ENCODE data around the gene COBLL1. TPM values are rescaled to one million over a fixed set of nuclear protein-coding genes. Genes with fewer than 3 reads are reported as not detected.

Gene COBLL1
- total RNA-seq, 6 experiments from 2014 or later: 38.1 to 133 (median 67.6) TPM

- Histone ChIP-seq H3K9me3 (no peaks in the 10 kb centered on the region), H3K27me3 (no peaks in the 10 kb centered on the region), H3K36me3 (no peaks in the 10 kb centered on the region), H3K4me3 (no peak overlapping the region), H3K4me1 (peaks cover 0 to 40% (median 0%) of the 10 kb centered on the region in 4 donors), H3K27ac (no peak overlapping the region)
- DNase-seq: no peak
- intact Hi-C loops (cut with DNase I): no loop called here
- TF ChIP-seq, protein P1, sequence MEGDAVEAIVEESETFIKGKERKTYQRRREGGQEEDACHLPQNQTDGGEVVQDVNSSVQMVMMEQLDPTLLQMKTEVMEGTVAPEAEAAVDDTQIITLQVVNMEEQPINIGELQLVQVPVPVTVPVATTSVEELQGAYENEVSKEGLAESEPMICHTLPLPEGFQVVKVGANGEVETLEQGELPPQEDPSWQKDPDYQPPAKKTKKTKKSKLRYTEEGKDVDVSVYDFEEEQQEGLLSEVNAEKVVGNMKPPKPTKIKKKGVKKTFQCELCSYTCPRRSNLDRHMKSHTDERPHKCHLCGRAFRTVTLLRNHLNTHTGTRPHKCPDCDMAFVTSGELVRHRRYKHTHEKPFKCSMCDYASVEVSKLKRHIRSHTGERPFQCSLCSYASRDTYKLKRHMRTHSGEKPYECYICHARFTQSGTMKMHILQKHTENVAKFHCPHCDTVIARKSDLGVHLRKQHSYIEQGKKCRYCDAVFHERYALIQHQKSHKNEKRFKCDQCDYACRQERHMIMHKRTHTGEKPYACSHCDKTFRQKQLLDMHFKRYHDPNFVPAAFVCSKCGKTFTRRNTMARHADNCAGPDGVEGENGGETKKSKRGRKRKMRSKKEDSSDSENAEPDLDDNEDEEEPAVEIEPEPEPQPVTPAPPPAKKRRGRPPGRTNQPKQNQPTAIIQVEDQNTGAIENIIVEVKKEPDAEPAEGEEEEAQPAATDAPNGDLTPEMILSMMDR (IDR thresholded peaks at IDR 0.05): no peak
- TF ChIP-seq POLR2A (IDR thresholded peaks at IDR 0.05): no peak
- 85% methylated on average over 3 of the region's 3 CpGs for WGBS (ENCODE audit: insufficient coverage, low coverage, low lambda C conversion rate, missing lambda C conversion rate)
- no peak for ATAC-seq
Observed at GRCh38 chr2:164800572-164800971, 41.1 kb downstream of the COBLL1 start.

- no peaks in the 10 kb centered on the region for H3K27me3 ChIP-seq
- WGBS (ENCODE audit: insufficient coverage, low coverage, low lambda C conversion rate, missing lambda C conversion rate): 9% methylated on average over 1 of the region's 1 CpG
- H3K9me3 ChIP-seq: no peaks in the 10 kb centered on the region
- H3K4me3 ChIP-seq: no peak overlapping the region
- intact Hi-C loops (cut with DNase I): no loop called here
- DNase-seq (no peak), ATAC-seq (no peak)
- H3K36me3 ChIP-seq: no peaks in the 10 kb centered on the region
- peaks cover 0 to 39% (median 0%) of the 10 kb centered on the region in 4 donors for H3K4me1 ChIP-seq
- H3K27ac ChIP-seq: peak overlapping the region in 1 of 3 donors; percentile 16
- TF ChIP-seq, protein P1 (IDR thresholded peaks at IDR 0.05): no peak
- TF ChIP-seq POLR2A (IDR thresholded peaks at IDR 0.05): no peak
Observed at GRCh38 chr2:164797627-164798026, 44.0 kb downstream of the COBLL1 start.

- intact Hi-C loops (cut with DNase I): no loop called here
- DNase-seq (no peak), ATAC-seq (peak; percentile 61 to 82 (median 70))
- Histone ChIP-seq H3K27ac (peak overlapping the region in 1 of 3 donors; percentile 53), H3K4me3 (no peak overlapping the region), H3K9me3 (no peaks in the 10 kb centered on the region), H3K4me1 (peaks cover 0 to 34% (median 0%) of the 10 kb centered on the region in 4 donors), H3K36me3 (no peaks in the 10 kb centered on the region), H3K27me3 (no peaks in the 10 kb centered on the region)
- WGBS (ENCODE audit: insufficient coverage, low coverage, low lambda C conversion rate, missing lambda C conversion rate): 71% methylated on average over 2 of the region's 2 CpGs
- TF ChIP-seq POLR2A (IDR thresholded peaks at IDR 0.05): no peak
- TF ChIP-seq, protein P1 (IDR thresholded peaks at IDR 0.05): no peak
Observed at GRCh38 chr2:164796999-164797398, 44.6 kb downstream of the COBLL1 start.

DNA sequence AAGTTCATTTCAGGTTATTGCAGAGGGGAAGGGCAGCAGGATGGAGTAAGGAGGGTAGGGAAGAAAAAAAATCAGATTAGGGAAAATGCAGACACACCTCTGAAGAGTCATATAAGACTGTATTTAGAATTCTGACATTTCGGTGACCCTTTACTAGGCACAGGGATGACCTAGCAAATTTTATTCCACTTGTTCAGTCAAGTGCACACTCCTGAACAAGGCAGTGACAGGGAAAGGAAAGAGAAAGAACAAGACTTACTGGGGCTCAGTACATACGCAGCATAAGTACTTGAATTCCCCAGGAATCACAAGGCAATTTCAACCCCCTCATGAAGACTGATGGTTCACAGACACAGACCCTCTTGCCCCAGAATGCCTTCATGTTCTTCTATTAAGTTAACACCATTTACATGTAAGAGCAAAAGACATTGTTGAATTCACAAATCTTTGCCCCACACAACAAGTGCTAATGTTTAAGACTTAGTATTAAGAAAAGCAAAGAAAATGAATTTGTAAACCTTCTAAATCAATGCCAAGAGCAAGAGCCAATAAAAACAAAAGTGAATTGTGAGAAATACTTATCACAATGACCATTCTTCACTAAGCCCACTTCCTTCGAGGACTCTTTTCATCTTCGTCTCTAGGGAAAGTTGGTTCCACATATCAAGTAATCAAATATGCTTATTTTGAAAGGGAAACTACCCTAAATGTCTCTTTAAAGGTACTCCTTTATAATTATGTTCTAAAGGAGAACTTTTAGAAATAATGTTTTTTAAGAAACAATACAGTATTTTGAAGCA is 47.0 kb downstream of the COBLL1 start:
- 61% methylated on average over 4 of the region's 4 CpGs for WGBS (ENCODE audit: insufficient coverage, low coverage, low lambda C conversion rate, missing lambda C conversion rate)
- intact Hi-C loops (cut with DNase I): no loop called here
- Histone ChIP-seq H3K9me3 (no peaks in the 10 kb centered on the region), H3K4me3 (no peak overlapping the region), H3K36me3 (no peaks in the 10 kb centered on the region), H3K4me1 (peaks cover 0 to 26% (median 0%) of the 10 kb centered on the region in 4 donors), H3K27ac (no peak overlapping the region), H3K27me3 (no peaks in the 10 kb centered on the region)
- peak in 1 of 4 donors; percentile 28 for ATAC-seq
- TF ChIP-seq, protein P1 (IDR thresholded peaks at IDR 0.05): no peak
- no peak for TF ChIP-seq POLR2A (IDR thresholded peaks at IDR 0.05)
- DNase-seq: no peak

All from right lobe of liver (tissue), 6 donors.